NB4 (cell line): ENCODE measurements around the gene C19orf73.

Experiments used
- CTCF ChIP-seq: IDR thresholded peaks from one replicate; pipeline ENCODE4 v1.5.1; 2012; ENCODE audit warnings: low read depth, low read length
- MAX ChIP-seq: IDR thresholded peaks from 2 replicates; pipeline ENCODE4 v1.6.1; 2011; ENCODE audit warnings: low read depth, low read length
- POLR2A ChIP-seq: IDR thresholded peaks from 2 replicates; pipeline ENCODE4 v1.6.1; 2011; ENCODE audit warnings: mild to moderate bottlenecking; ENCODE audit not compliant: insufficient read length; ENCODE audit errors: extremely low read depth

GRCh38 chr19:49110567-49110966, 8.4 kb downstream of the C19orf73 start:
- TF ChIP-seq CTCF (no peak), POLR2A (no peak), MAX (no peak)
